ENCODE results near the gene TSPAN16.

TSPAN16 gene

GRCh38 chr19:11290256-11290655, 5.7 kb upstream of the TSPAN16 start:
- TF ChIP-seq, protein P1, sequence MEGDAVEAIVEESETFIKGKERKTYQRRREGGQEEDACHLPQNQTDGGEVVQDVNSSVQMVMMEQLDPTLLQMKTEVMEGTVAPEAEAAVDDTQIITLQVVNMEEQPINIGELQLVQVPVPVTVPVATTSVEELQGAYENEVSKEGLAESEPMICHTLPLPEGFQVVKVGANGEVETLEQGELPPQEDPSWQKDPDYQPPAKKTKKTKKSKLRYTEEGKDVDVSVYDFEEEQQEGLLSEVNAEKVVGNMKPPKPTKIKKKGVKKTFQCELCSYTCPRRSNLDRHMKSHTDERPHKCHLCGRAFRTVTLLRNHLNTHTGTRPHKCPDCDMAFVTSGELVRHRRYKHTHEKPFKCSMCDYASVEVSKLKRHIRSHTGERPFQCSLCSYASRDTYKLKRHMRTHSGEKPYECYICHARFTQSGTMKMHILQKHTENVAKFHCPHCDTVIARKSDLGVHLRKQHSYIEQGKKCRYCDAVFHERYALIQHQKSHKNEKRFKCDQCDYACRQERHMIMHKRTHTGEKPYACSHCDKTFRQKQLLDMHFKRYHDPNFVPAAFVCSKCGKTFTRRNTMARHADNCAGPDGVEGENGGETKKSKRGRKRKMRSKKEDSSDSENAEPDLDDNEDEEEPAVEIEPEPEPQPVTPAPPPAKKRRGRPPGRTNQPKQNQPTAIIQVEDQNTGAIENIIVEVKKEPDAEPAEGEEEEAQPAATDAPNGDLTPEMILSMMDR (IDR thresholded peaks at IDR 0.05; ENCODE audit: borderline replicate concordance, control extremely low read depth, extremely low read depth, insufficient read depth, missing control alignments), result no peak
- in situ Hi-C loops (cut with MboI; ENCODE audit: low sequenced_read_pairs, unreplicated experiment), result no loop called here
- no peak for DNase-seq (ENCODE audit: low spot score)

DNA sequence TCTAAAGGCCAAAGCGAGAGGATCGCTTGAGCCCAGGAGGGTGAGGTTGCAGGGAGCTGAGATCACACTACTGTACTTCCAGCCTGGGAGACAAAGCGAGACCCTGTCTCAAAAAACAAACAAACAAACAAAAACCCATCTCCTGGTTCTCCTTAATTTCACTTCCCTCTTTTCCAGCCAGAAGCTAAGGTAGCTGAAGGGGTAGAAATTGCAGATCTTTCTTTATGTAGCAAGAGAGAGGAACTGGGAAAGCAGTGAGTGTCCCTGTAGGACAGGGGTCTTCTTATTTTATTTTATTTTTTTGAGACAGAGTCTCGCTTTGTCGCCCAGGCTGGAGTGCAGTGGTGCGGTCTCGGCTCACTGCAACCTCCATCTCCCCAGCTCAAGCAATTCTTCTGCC, 4.5 kb upstream of the TSPAN16 start:
- no peak for DNase-seq (ENCODE audit: low spot score)
- in situ Hi-C loops (cut with MboI; ENCODE audit: low sequenced_read_pairs, unreplicated experiment), result no loop called here
- TF ChIP-seq, protein P1 (IDR thresholded peaks at IDR 0.05; ENCODE audit: borderline replicate concordance, control extremely low read depth, extremely low read depth, insufficient read depth, missing control alignments), result no peak

DNA sequence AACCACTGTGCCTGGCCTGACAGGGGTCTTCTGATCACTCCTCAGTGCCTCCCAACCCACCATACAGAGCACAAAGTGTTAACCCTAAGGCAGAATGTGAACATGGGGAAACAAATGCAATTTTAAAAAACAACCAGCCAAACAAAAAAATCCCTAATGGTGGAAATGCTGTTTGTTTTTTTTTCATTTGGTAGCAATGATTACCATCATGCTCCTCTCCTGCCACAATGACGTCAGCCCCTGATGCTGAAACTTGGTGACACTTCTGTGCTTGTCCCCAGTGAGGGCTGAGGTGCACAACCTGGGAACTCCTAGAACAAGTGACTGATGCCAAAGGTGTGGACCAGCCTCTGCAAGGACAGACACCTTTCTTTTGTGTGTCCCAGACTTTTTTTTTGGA, 4.0 kb upstream of the TSPAN16 start:
- DNase-seq (ENCODE audit: low spot score), result no peak
- in situ Hi-C loops (cut with MboI; ENCODE audit: low sequenced_read_pairs, unreplicated experiment), result no loop called here
- TF ChIP-seq, protein P1 (IDR thresholded peaks at IDR 0.05; ENCODE audit: borderline replicate concordance, control extremely low read depth, extremely low read depth, insufficient read depth, missing control alignments), result no peak

- peak; percentile 93 for DNase-seq (ENCODE audit: low spot score)
- TF ChIP-seq, protein P1 (IDR thresholded peaks at IDR 0.05; ENCODE audit: borderline replicate concordance, control extremely low read depth, extremely low read depth, insufficient read depth, missing control alignments), result peak; percentile 99
- in situ Hi-C loops (cut with MboI; ENCODE audit: low sequenced_read_pairs, unreplicated experiment), result no loop called here
Observed at GRCh38 chr19:11293433-11294389, 2.2 kb upstream of the TSPAN16 start.

DNA sequence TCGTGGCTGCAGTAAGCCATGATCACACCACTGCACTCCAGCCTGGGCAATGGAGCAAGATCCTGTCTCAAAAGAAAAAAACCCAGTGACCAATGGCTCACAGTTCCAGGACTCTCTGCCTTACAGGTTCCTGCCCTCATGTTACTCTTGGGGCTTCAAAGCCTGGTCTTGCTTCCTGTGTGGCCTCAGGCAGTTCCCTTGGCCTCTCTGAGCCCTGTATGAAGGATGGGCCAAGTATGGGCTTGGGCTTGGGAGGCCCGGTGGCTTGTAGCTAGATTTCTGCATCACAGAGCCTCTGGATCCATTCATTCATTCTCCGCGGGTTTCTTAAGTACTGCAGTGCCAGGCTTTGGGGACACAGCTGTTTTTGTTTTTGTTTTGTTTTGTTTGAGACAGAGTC, 780 bp upstream of the TSPAN16 start:
- TF ChIP-seq, protein P1 (IDR thresholded peaks at IDR 0.05; ENCODE audit: borderline replicate concordance, control extremely low read depth, extremely low read depth, insufficient read depth, missing control alignments), result no peak
- in situ Hi-C loops (cut with MboI; ENCODE audit: low sequenced_read_pairs, unreplicated experiment), result no loop called here

GRCh38 chr19:11296264-11296663, 304 bp downstream of the TSPAN16 start:
- TF ChIP-seq, protein P1 (IDR thresholded peaks at IDR 0.05; ENCODE audit: borderline replicate concordance, control extremely low read depth, extremely low read depth, insufficient read depth, missing control alignments), result no peak
- DNase-seq (ENCODE audit: low spot score), result no peak
- in situ Hi-C loops (cut with MboI; ENCODE audit: low sequenced_read_pairs, unreplicated experiment), result no loop called here

More for the DNA sequence above, 780 bp upstream of the TSPAN16 start:
- DNase-seq (ENCODE audit: low spot score), result no peak

Data from GM13976 (cell line).